Calu3 (cell line): ENCODE results near the gene ZNF680. TPM values are rescaled to one million over a fixed set of nuclear protein-coding genes. Genes with fewer than 3 reads are reported as not detected.

Experiments used
- BruUV-seq: library from RNA; stranded (reverse); fragments of 400-500 nt; replicated peaks from 2 replicates; lab custom pipeline; 2021; lab: Mats Ljungman, UMichigan
- CTCF ChIA-PET: fragments of 300-600 bp; sonication (Branson Sonifier 250); formaldehyde crosslinking; loops from one replicate; lab custom pipeline; 2022; ENCODE audit warnings: antibody characterized with exemption; lab: Charles Lee
- DNase-seq: peaks from one replicate; pipeline ENCODE4 v3.0.0; 2022
- H3K27ac Mint-ChIP-seq: one replicate; pipeline ENCODE4 v1.8.0; 2022; ENCODE audit warnings: mixed read lengths; ENCODE audit not compliant: unreplicated experiment
- H3K27me3 Mint-ChIP-seq: one replicate; pipeline ENCODE4 v1.8.0; 2022; ENCODE audit warnings: mixed read lengths; ENCODE audit not compliant: unreplicated experiment
- H3K36me3 Mint-ChIP-seq: one replicate; pipeline ENCODE4 v1.8.0; 2022; ENCODE audit warnings: mild to moderate bottlenecking, moderate library complexity, mixed read lengths; ENCODE audit not compliant: insufficient read depth, unreplicated experiment
- H3K4me1 Mint-ChIP-seq: one replicate; pipeline ENCODE4 v1.8.0; 2022; ENCODE audit warnings: mild to moderate bottlenecking, low read depth, mixed read lengths; ENCODE audit not compliant: unreplicated experiment
- H3K4me3 Mint-ChIP-seq: one replicate; pipeline ENCODE4 v1.8.0; 2022; ENCODE audit warnings: mild to moderate bottlenecking, low read depth, moderate library complexity, mixed read lengths; ENCODE audit not compliant: unreplicated experiment
- H3K9me3 Mint-ChIP-seq: one replicate; pipeline ENCODE4 v1.8.0; 2022; ENCODE audit warnings: low read depth, mixed read lengths; ENCODE audit not compliant: unreplicated experiment
- CTCF ChIP-seq: fragments of 200-600 bp; IDR thresholded peaks from one replicate; pipeline ENCODE4 v1.8.0; 2022; ENCODE audit warnings: antibody characterized with exemption; ENCODE audit not compliant: unreplicated experiment
- intact Hi-C: fragments of 100-400 bp; cut with micrococcal nuclease; formaldehyde crosslinking; loops from one replicate; pipeline ENCODE4 v1.10.0; 2022; ENCODE audit not compliant: unreplicated experiment
- total RNA-seq: library from RNA; stranded (reverse); gene quantifications from 2 replicates; pipeline ENCODE4 v1.2.3, GENCODE V29; 2022

ZNF680 gene
- total RNA-seq, 1 experiment from 2014 or later = 14.5 TPM

GRCh38 chr7:64541438-64542359 lies 21.2 kb downstream of the ZNF680 start:
- CTCF ChIA-PET = no interaction called here
- Mint-ChIP-seq H3K4me3 (no peak overlapping the region), H3K27me3 (no peaks in the 10 kb centered on the region), H3K4me1 (no peaks in the 10 kb centered on the region), H3K36me3 (no peaks in the 10 kb centered on the region), H3K27ac (no peak overlapping the region), H3K9me3 (no peaks in the 10 kb centered on the region)
- DNase-seq = no peak
- TF ChIP-seq CTCF = no peak
- intact Hi-C loops = no loop called here
- no TSS peak for BruUV-seq

GRCh38 chr7:64533756-64534155 lies 29.1 kb downstream of the ZNF680 start:
- Mint-ChIP-seq H3K27me3 (no peaks in the 10 kb centered on the region), H3K9me3 (peaks cover 13% of the 10 kb centered on the region), H3K4me3 (no peak overlapping the region), H3K36me3 (no peaks in the 10 kb centered on the region), H3K27ac (no peak overlapping the region), H3K4me1 (no peaks in the 10 kb centered on the region)
- BruUV-seq = no TSS peak
- no peak for DNase-seq
- TF ChIP-seq CTCF = no peak
- CTCF ChIA-PET = no interaction called here
- intact Hi-C loops = no loop called here

GRCh38 chr7:64528770-64529169 lies 34.1 kb downstream of the ZNF680 start:
- Mint-ChIP-seq H3K27me3 (no peaks in the 10 kb centered on the region), H3K4me1 (no peaks in the 10 kb centered on the region), H3K27ac (no peak overlapping the region), H3K9me3 (peaks cover 7% of the 10 kb centered on the region), H3K36me3 (no peaks in the 10 kb centered on the region), H3K4me3 (no peak overlapping the region)
- no peak for DNase-seq
- no TSS peak for BruUV-seq
- no peak for TF ChIP-seq CTCF
- intact Hi-C loops = no loop called here
- CTCF ChIA-PET = no interaction called here

GRCh38 chr7:64521409-64521984 lies 41.4 kb downstream of the ZNF680 start:
- TF ChIP-seq CTCF = no peak
- no peaks in the 10 kb centered on the region for H3K36me3 Mint-ChIP-seq
- peaks cover 5% of the 10 kb centered on the region for H3K9me3 Mint-ChIP-seq

More at GRCh38 chr7:64521409-64521984, 41.4 kb downstream of the ZNF680 start:
- no peak overlapping the region for H3K4me3 Mint-ChIP-seq
- H3K27me3 Mint-ChIP-seq = no peaks in the 10 kb centered on the region
- intact Hi-C loops = loop anchor here (1.0 kb wide), 1 partner anchor 18 kb away; no protein-coding TSS in a partner anchor
- CTCF ChIA-PET = interaction anchor here (0.5 kb wide), 1 partner anchor 38 kb away, joined by 4 read pairs; no protein-coding TSS in a partner anchor
- no peak overlapping the region for H3K27ac Mint-ChIP-seq
- H3K4me1 Mint-ChIP-seq = no peaks in the 10 kb centered on the region
- no TSS peak for BruUV-seq
- DNase-seq = no peak
